ENCODE data around the gene ATG9B. TPM values are rescaled to one million over a fixed set of nuclear protein-coding genes. Genes with fewer than 3 reads are reported as not detected.
"Not testable (repeated sequence)": the region's sequence is repeated elsewhere in the genome, so short reads cannot be mapped to it uniquely, and the experiment has no call there.

ATG9B gene
- total and polyA plus RNA-seq, 2 donors (not counting 1 experiment from before 2014, with no cell fraction given) = 5.1 to 7.2 TPM

- Histone ChIP-seq H3K4me2 (replicated peaks; ENCODE audit: low read depth, low read length, poor library complexity, severe bottlenecking) (no peak overlapping the region), H4K20me1 (ENCODE audit: control insufficient read depth, insufficient read depth, low read length, poor library complexity, severe bottlenecking) (no peaks in the 10 kb centered on the region), H3K27ac (ENCODE audit: low read length in 2 of 2) (no peak overlapping the region), H3K36me3 (replicated peaks in 1 of 2; ENCODE audit: control extremely low read depth in 1 of 2, control insufficient read depth in 1 of 2, extremely low read depth in 1 of 2, insufficient read depth in 2 of 2, low read length in 1 of 2) (no peaks in the 10 kb centered on the region), H3K4me3 (ENCODE audit: control extremely low read depth in 1 of 5, extremely low read depth in 1 of 5, insufficient read depth in 1 of 5, low read depth in 2 of 5, low read length in 4 of 5) (no peak overlapping the region), H3K79me2 (ENCODE audit: control insufficient read depth, insufficient read depth, low read length) (no peaks in the 10 kb centered on the region), H3K9me3 (ENCODE audit: control extremely low read depth in 1 of 3, control insufficient read depth in 2 of 3, insufficient read depth in 1 of 3, low read length in 2 of 3) (no peaks in the 10 kb centered on the region), H2AFZ (ENCODE audit: insufficient read depth, low read depth, low read length, poor library complexity, severe bottlenecking) (no peak overlapping the region), H3K4me1 (ENCODE audit: control insufficient read depth in 2 of 2, insufficient read depth in 2 of 2, low read length in 2 of 2) (no peaks in the 10 kb centered on the region), H3K27me3 (replicated peaks in 1 of 4; ENCODE audit: control extremely low read depth in 1 of 4, control insufficient read depth in 3 of 4, insufficient read depth in 4 of 4, low read length in 3 of 4) (no peaks in the 10 kb centered on the region), H3K9ac (ENCODE audit: low read length) (no peak overlapping the region)
- Mint-ChIP-seq H3K27ac (no peak overlapping the region), H3K9me3 (ENCODE audit: insufficient read depth) (no peaks in the 10 kb centered on the region), H3K4me3 (no peak overlapping the region), H3K4me1 (no peaks in the 10 kb centered on the region), H3K27me3 (no peaks in the 10 kb centered on the region)
- intact Hi-C loops (cut with micrococcal nuclease) = no loop called here
- WGBS (ENCODE audit: insufficient coverage) = 98% methylated on average over 10 of the region's 11 CpGs
- ChIA-PET POLR2A (no interaction called here), CTCF (no interaction called here)
- TF ChIP-seq EZH2 (IDR thresholded peaks at IDR 0.05; ENCODE audit: borderline replicate concordance, insufficient read depth, low read depth, low read length, poor library complexity, severe bottlenecking) = no peak
- no peak for TF ChIP-seq CTCF (IDR thresholded peaks at IDR 0.05)
- ATAC-seq (ENCODE audit: low read depth) = no peak
- DNase-seq = no peak
Measured at GRCh38 chr7:151045262-151045661, 21.0 kb upstream of the ATG9B start.

- Histone ChIP-seq H2AFZ (ENCODE audit: insufficient read depth, low read depth, low read length, poor library complexity, severe bottlenecking) (no peak overlapping the region), H4K20me1 (ENCODE audit: control insufficient read depth, insufficient read depth, low read length, poor library complexity, severe bottlenecking) (no peaks in the 10 kb centered on the region), H3K27ac (ENCODE audit: low read length in 2 of 2) (no peak overlapping the region), H3K9me3 (ENCODE audit: control extremely low read depth in 1 of 3, control insufficient read depth in 2 of 3, insufficient read depth in 1 of 3, low read length in 2 of 3) (no peaks in the 10 kb centered on the region), H3K36me3 (replicated peaks in 1 of 2; ENCODE audit: control extremely low read depth in 1 of 2, control insufficient read depth in 1 of 2, extremely low read depth in 1 of 2, insufficient read depth in 2 of 2, low read length in 1 of 2) (no peaks in the 10 kb centered on the region), H3K4me1 (ENCODE audit: control insufficient read depth in 2 of 2, insufficient read depth in 2 of 2, low read length in 2 of 2) (no peaks in the 10 kb centered on the region), H3K79me2 (ENCODE audit: control insufficient read depth, insufficient read depth, low read length) (no peaks in the 10 kb centered on the region), H3K9ac (ENCODE audit: low read length) (no peak overlapping the region), H3K27me3 (replicated peaks in 1 of 4; ENCODE audit: control extremely low read depth in 1 of 4, control insufficient read depth in 3 of 4, insufficient read depth in 4 of 4, low read length in 3 of 4) (no peaks in the 10 kb centered on the region), H3K4me3 (ENCODE audit: control extremely low read depth in 1 of 5, extremely low read depth in 1 of 5, insufficient read depth in 1 of 5, low read depth in 2 of 5, low read length in 4 of 5) (no peak overlapping the region), H3K4me2 (replicated peaks; ENCODE audit: low read depth, low read length, poor library complexity, severe bottlenecking) (no peak overlapping the region)
- H3K4me3 Mint-ChIP-seq = no peak overlapping the region
- no peak for TF ChIP-seq EZH2 (IDR thresholded peaks at IDR 0.05; ENCODE audit: borderline replicate concordance, insufficient read depth, low read depth, low read length, poor library complexity, severe bottlenecking)
- TF ChIP-seq CTCF (IDR thresholded peaks at IDR 0.05) = no peak
- H3K4me1 Mint-ChIP-seq = no peaks in the 10 kb centered on the region
- intact Hi-C loops (cut with micrococcal nuclease) = no loop called here
- H3K9me3 Mint-ChIP-seq (ENCODE audit: insufficient read depth) = no peaks in the 10 kb centered on the region
- ChIA-PET CTCF (no interaction called here), POLR2A (no interaction called here)
- DNase-seq (no peak), ATAC-seq (ENCODE audit: low read depth) (no peak)
- no peaks in the 10 kb centered on the region for H3K27me3 Mint-ChIP-seq
- 96% methylated on average over 20 of the region's 20 CpGs for WGBS (ENCODE audit: insufficient coverage)
- no peak overlapping the region for H3K27ac Mint-ChIP-seq
Measured at GRCh38 chr7:151043959-151044358, 19.7 kb upstream of the ATG9B start.

GRCh38 chr7:151043449-151043848, 19.2 kb upstream of the ATG9B start:
- H3K4me2 ChIP-seq (replicated peaks; ENCODE audit: low read depth, low read length, poor library complexity, severe bottlenecking); H3K4me3 ChIP-seq (ENCODE audit: control extremely low read depth in 1 of 5, extremely low read depth in 1 of 5, insufficient read depth in 1 of 5, low read depth in 2 of 5, low read length in 4 of 5); H2AFZ ChIP-seq (ENCODE audit: insufficient read depth, low read depth, low read length, poor library complexity, severe bottlenecking); H3K9ac ChIP-seq (ENCODE audit: low read length); H3K4me1 Mint-ChIP-seq; DNase-seq; H3K9me3 Mint-ChIP-seq (ENCODE audit: insufficient read depth); POLR2A ChIA-PET; H4K20me1 ChIP-seq (ENCODE audit: control insufficient read depth, insufficient read depth, low read length, poor library complexity, severe bottlenecking); CTCF ChIA-PET; H3K27me3 Mint-ChIP-seq; H3K27ac Mint-ChIP-seq; H3K4me3 Mint-ChIP-seq; H3K36me3 ChIP-seq (replicated peaks in 1 of 2; ENCODE audit: control extremely low read depth in 1 of 2, control insufficient read depth in 1 of 2, extremely low read depth in 1 of 2, insufficient read depth in 2 of 2, low read length in 1 of 2); intact Hi-C loops (cut with micrococcal nuclease); H3K9me3 ChIP-seq (ENCODE audit: control extremely low read depth in 1 of 3, control insufficient read depth in 2 of 3, insufficient read depth in 1 of 3, low read length in 2 of 3); H3K4me1 ChIP-seq (ENCODE audit: control insufficient read depth in 2 of 2, insufficient read depth in 2 of 2, low read length in 2 of 2); H3K27me3 ChIP-seq (replicated peaks in 1 of 4; ENCODE audit: control extremely low read depth in 1 of 4, control insufficient read depth in 3 of 4, insufficient read depth in 4 of 4, low read length in 3 of 4); ATAC-seq (ENCODE audit: low read depth); H3K79me2 ChIP-seq (ENCODE audit: control insufficient read depth, insufficient read depth, low read length); H3K27ac ChIP-seq (ENCODE audit: low read length in 2 of 2): not testable (repeated sequence)
- 90% methylated on average over 10 of the region's 10 CpGs for WGBS (ENCODE audit: insufficient coverage)
